Transverse colon (tissue), 4 donors: ENCODE data around the gene SPRR5.

Experiments
- POLR2A ChIP-seq: fragments of 450-650 bp; IDR thresholded peaks from one replicate; pipeline ENCODE4 v1.6.1; 2016; ENCODE audit warnings: antibody characterized with exemption, mild to moderate bottlenecking, moderate library complexity
- POLR2AphosphoS5 ChIP-seq, 3 donors: sonication (generic); formaldehyde crosslinking; IDR thresholded peaks; one replicate each; pipeline ENCODE4 v1.6.1; 2016; ENCODE audit warnings: antibody characterized with exemption in 3 of 3
- TF ChIP-seq, protein P1 (sequence below), 5 experiments: fragments of 200-600 bp in 3 of 5; fragments of 450-650 bp in 2 of 5; sonication (generic) in 3 of 5; IDR thresholded peaks; 1 replicate in 2 of 5; 2 replicates in 3 of 5; pipeline ENCODE4 v1.5.1; 2016 to 2017; ENCODE audit warnings: antibody characterized with exemption in 5 of 5, inconsistent platforms in 3 of 5, mild to moderate bottlenecking in 2 of 5, moderate library complexity in 1 of 5

DNA sequence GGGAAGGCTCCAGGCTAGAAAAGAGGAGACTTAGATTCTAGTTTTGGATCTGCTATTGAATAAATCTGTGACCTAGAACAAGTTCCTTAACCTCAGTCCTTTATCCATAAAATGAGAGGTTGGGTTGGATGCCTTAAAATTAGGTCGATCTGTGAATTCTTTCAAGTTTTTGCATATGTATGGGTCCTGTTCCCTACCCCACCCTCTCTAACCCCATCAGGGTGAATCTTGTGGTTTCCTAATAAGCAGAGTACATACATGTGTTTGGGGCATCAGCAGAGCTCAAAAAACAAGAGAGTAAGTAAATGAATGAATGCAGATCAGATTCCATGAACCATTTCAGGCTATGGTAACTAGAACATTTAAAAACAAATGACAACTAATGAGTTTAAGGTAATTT is 29.7 kb downstream of the SPRR5 start:
- TF ChIP-seq, protein P1, sequence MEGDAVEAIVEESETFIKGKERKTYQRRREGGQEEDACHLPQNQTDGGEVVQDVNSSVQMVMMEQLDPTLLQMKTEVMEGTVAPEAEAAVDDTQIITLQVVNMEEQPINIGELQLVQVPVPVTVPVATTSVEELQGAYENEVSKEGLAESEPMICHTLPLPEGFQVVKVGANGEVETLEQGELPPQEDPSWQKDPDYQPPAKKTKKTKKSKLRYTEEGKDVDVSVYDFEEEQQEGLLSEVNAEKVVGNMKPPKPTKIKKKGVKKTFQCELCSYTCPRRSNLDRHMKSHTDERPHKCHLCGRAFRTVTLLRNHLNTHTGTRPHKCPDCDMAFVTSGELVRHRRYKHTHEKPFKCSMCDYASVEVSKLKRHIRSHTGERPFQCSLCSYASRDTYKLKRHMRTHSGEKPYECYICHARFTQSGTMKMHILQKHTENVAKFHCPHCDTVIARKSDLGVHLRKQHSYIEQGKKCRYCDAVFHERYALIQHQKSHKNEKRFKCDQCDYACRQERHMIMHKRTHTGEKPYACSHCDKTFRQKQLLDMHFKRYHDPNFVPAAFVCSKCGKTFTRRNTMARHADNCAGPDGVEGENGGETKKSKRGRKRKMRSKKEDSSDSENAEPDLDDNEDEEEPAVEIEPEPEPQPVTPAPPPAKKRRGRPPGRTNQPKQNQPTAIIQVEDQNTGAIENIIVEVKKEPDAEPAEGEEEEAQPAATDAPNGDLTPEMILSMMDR (IDR thresholded peaks at IDR 0.05), result no peak
- no peak for TF ChIP-seq POLR2A
- TF ChIP-seq POLR2AphosphoS5 (IDR thresholded peaks at IDR 0.05), result no peak
